Prostate gland (tissue), 2 donors: Measurements from ENCODE around the gene SLC22A3. TPM values are rescaled to one million over a fixed set of nuclear protein-coding genes. Genes with fewer than 3 reads are reported as not detected.

ENCODE experiments used
- DNase-seq: peaks from one replicate; pipeline ENCODE4 v3.0.0-alpha.2; 2019; ENCODE audit warnings: low spot score
- H3K27ac ChIP-seq, 2 donors: fragments of 200-600 bp; sonication (generic); 2 replicates each; pipeline ENCODE4 v1.5.1; 2017 to 2019
- H3K27me3 ChIP-seq: fragments of 200-600 bp; sonication (generic); replicated peaks from 2 replicates; pipeline ENCODE4 v1.5.1; 2019; ENCODE audit not compliant: insufficient read depth
- H3K36me3 ChIP-seq, 2 donors: fragments of 200-600 bp; sonication (generic); 1 replicate in 1 of 2; 2 replicates in 1 of 2; pipeline versions ENCODE4 v1.5.1 to v1.8.1; 2017 to 2019
- H3K4me1 ChIP-seq: fragments of 200-600 bp; sonication (generic); replicated peaks from 2 replicates; pipeline ENCODE4 v1.5.1; 2019
- H3K4me3 ChIP-seq, 2 donors: fragments of 200-600 bp; sonication (generic); 2 replicates each; pipeline ENCODE4 v1.5.1; 2017 to 2019
- H3K9me3 ChIP-seq: fragments of 200-600 bp; sonication (generic); 2 replicates; pipeline ENCODE4 v1.5.1; 2017
- POLR2A ChIP-seq: fragments of 450-650 bp; IDR thresholded peaks from one replicate; pipeline ENCODE4 v1.6.1; 2016; ENCODE audit warnings: antibody characterized with exemption, mild to moderate bottlenecking
- POLR2AphosphoS5 ChIP-seq: sonication (generic); formaldehyde crosslinking; IDR thresholded peaks from one replicate; pipeline ENCODE4 v1.6.1; 2017; ENCODE audit warnings: antibody characterized with exemption
- WGBS: methylation state at CpG from one replicate; pipeline ENCODE4 v1.1.5; 2018; 5-methylcytosine and 5-hydroxymethylcytosine counted together
- intact Hi-C: fragments of 100-400 bp; cut with DNase I; formaldehyde crosslinking; loops from one replicate; pipeline ENCODE4 v1.14.2; 2022
- total RNA-seq, 2 donors: library from RNA; depleted of rRNA; stranded (reverse); fragments of >200 nt; gene quantifications; one replicate each; pipeline ENCODE4 v1.1.0, GENCODE V29; 2016
- TF ChIP-seq, protein P1 (sequence below), 4 experiments: fragments of 200-600 bp in 2 of 4; fragments of 450-650 bp in 2 of 4; sonication (generic) in 2 of 4; IDR thresholded peaks; 1 replicate in 3 of 4; 2 replicates in 1 of 4; pipeline ENCODE4 v1.5.1; 2016 to 2019; ENCODE audit warnings: antibody characterized with exemption in 4 of 4, mild to moderate bottlenecking in 2 of 4, moderate library complexity in 2 of 4

Gene SLC22A3
- total RNA-seq, 2 donors from 2014 or later = 50.2 to 118 TPM

DNA sequence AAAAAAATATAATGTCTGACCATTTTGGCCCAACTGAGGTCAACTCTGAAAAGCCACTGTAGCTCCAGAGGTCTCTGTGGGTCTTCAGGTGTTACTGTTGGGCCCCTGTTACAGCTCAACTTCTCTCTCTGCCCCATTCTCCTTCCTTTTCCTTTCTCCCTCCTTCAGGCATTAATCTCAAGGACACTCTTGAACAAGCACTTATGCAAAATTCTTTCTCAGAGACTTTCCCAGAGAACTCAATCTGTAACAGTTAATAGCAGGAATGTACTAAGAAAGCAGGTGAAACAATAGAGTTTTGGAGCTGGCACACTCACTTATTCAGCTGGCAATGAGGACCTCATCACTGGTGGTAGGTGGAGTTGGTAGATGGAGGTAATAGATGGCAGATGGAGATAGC lies 31.9 kb upstream of the SLC22A3 start:
- Histone ChIP-seq H3K27ac (no peak overlapping the region), H3K27me3 (no peaks in the 10 kb centered on the region), H3K36me3 (no peaks in the 10 kb centered on the region), H3K4me3 (no peak overlapping the region), H3K4me1 (no peaks in the 10 kb centered on the region), H3K9me3 (no peaks in the 10 kb centered on the region)
- DNase-seq = no peak
- intact Hi-C loops = no loop called here
- TF ChIP-seq POLR2AphosphoS5 = no peak
- no peak for TF ChIP-seq POLR2A
- TF ChIP-seq, protein P1, sequence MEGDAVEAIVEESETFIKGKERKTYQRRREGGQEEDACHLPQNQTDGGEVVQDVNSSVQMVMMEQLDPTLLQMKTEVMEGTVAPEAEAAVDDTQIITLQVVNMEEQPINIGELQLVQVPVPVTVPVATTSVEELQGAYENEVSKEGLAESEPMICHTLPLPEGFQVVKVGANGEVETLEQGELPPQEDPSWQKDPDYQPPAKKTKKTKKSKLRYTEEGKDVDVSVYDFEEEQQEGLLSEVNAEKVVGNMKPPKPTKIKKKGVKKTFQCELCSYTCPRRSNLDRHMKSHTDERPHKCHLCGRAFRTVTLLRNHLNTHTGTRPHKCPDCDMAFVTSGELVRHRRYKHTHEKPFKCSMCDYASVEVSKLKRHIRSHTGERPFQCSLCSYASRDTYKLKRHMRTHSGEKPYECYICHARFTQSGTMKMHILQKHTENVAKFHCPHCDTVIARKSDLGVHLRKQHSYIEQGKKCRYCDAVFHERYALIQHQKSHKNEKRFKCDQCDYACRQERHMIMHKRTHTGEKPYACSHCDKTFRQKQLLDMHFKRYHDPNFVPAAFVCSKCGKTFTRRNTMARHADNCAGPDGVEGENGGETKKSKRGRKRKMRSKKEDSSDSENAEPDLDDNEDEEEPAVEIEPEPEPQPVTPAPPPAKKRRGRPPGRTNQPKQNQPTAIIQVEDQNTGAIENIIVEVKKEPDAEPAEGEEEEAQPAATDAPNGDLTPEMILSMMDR (IDR thresholded peaks at IDR 0.05) = no peak

DNA sequence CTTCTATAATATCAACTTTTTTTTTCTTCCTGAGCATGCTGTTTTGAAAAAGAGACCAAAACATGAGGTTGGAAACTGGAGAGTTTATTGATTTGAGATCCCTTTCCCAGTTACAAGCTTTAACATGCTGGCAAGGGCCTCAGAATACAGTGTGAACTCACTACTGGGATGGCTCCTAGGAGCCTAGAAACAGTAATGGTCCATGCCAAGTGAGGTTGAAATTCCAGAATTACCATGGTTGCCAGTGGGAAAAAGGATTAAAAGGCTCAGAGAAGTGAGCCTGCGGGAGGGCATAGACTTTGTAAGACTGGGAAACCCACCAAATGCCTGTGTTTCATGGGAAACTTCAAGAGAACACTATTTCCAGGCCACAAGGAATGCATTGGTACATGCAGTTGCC lies 28.9 kb upstream of the SLC22A3 start:
- H3K27me3 ChIP-seq = no peaks in the 10 kb centered on the region
- H3K9me3 ChIP-seq = no peaks in the 10 kb centered on the region
- no peak overlapping the region for H3K4me3 ChIP-seq
- TF ChIP-seq, protein P1 (IDR thresholded peaks at IDR 0.05) = no peak
- no peak for TF ChIP-seq POLR2AphosphoS5
- no peak for TF ChIP-seq POLR2A
- 100% methylated on average over 1 of the region's 1 CpG for WGBS
- no peaks in the 10 kb centered on the region for H3K4me1 ChIP-seq
- DNase-seq = no peak
- intact Hi-C loops = no loop called here
- no peaks in the 10 kb centered on the region for H3K36me3 ChIP-seq
- H3K27ac ChIP-seq = no peak overlapping the region

DNA sequence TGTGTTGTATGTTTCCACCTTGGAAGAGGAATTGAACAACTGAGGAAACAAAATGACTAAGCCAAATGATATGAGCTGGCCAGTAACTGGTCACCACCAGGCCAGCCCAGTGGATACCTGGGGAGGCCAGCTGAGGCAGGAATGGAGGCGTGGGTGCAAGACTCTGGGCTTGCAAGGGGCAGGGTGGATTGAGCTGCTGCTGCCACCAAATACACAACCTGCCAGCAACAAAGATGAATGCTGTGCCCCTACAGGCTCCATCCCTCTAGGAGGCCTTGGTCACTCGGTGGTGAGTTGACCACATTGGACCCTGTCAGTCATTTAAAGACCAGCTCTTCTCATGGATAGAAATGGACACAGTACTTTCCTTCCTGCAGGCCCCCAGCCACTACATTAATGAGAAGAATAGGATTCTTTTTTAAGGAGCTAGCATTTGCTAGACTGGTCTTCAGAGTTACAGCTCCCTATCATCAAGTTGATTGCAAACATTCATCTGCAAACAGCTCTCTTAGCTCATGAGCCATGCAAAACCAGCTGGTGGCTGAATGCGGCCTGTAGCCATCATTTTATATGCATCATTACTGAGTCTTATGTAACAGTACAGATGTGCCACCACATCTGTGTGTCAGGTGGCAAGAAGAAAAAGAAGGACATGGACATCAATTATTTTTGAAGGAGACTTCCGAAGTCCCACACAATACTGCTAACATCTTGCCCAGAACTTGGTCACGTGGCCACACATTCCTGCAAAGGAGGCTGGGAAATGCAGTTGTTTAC lies 26.3 kb upstream of the SLC22A3 start:
- Histone ChIP-seq H3K27me3 (no peaks in the 10 kb centered on the region), H3K27ac (no peak overlapping the region), H3K9me3 (no peaks in the 10 kb centered on the region), H3K4me1 (no peaks in the 10 kb centered on the region), H3K4me3 (no peak overlapping the region), H3K36me3 (no peaks in the 10 kb centered on the region)
- no peak for DNase-seq
- TF ChIP-seq POLR2A (no peak), POLR2AphosphoS5 (no peak)
- TF ChIP-seq, protein P1 (IDR thresholded peaks at IDR 0.05) = no peak
- intact Hi-C loops = no loop called here
- WGBS = 92% methylated on average over 5 of the region's 5 CpGs

DNA sequence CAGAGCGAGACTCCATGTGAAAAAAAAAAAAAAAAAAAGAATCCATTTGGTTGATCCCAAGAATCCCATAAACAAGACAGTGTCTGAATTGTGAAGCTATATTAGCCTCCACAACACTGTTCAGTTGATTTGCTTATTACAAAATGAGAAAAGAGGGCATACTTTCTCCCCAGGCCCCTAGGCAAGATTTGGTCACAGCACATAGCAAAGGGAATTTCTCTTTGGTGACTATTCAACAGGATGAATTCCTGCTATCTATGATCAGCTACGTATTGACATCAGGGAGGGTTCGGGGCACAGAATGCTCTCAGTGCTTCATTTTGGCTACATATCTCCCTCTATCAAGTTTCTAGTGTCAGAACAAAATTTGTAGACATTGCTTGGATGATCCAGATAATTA lies 20.2 kb upstream of the SLC22A3 start:
- TF ChIP-seq, protein P1 (IDR thresholded peaks at IDR 0.05) = no peak
- TF ChIP-seq POLR2AphosphoS5 = no peak
- TF ChIP-seq POLR2A = no peak
- WGBS = 92% methylated on average over 3 of the region's 3 CpGs
- H3K27me3 ChIP-seq = no peaks in the 10 kb centered on the region
- H3K4me3 ChIP-seq = no peak overlapping the region
- no peaks in the 10 kb centered on the region for H3K4me1 ChIP-seq
- no peak overlapping the region for H3K27ac ChIP-seq
- no peaks in the 10 kb centered on the region for H3K36me3 ChIP-seq
- no peaks in the 10 kb centered on the region for H3K9me3 ChIP-seq
- no peak for DNase-seq
- intact Hi-C loops = no loop called here

DNA sequence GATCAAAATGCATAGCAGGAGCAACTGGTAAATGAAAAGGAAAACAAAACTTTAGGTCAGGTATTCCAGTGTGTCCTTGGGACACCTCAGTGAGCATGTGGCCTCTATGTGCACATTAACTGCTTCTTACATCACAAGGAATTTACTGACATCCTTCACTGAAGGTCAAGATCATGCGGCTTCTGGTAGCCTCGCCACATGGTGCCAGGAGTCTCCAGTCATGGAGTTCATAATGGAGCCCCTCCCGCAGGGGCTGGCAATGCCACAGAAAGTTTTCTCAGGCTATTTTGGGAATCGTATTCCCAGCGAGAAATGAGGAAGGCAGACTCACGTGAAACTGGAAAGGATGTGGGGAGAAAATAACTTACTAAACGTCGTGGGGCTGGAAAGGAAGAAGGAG lies 19.7 kb upstream of the SLC22A3 start:
- TF ChIP-seq, protein P1 (IDR thresholded peaks at IDR 0.05) = no peak
- Histone ChIP-seq H3K4me3 (no peak overlapping the region), H3K27ac (no peak overlapping the region), H3K27me3 (no peaks in the 10 kb centered on the region), H3K4me1 (no peaks in the 10 kb centered on the region), H3K36me3 (no peaks in the 10 kb centered on the region), H3K9me3 (no peaks in the 10 kb centered on the region)
- DNase-seq = no peak
- intact Hi-C loops = no loop called here
- WGBS = 68% methylated on average over 8 of the region's 8 CpGs
